GM12878 (cell line): ENCODE results near the gene ARVCF.

ENCODE experiments used
- TF ChIP-seq, protein P1 (sequence below), 3 experiments: IDR thresholded peaks in 2 of 3; conservative IDR thresholded peaks in 1 of 3; 2 replicates each; pipeline ENCODE4 v1.5.1; 2011; ENCODE audit warnings: low read depth in 3 of 3, low read length in 3 of 3, mild to moderate bottlenecking in 3 of 3, control low read depth in 2 of 3, moderate library complexity in 2 of 3, inconsistent platforms in 1 of 3, mixed read lengths in 1 of 3; ENCODE audit not compliant: control insufficient read depth in 2 of 3, insufficient read depth in 1 of 3; ENCODE audit errors: extremely low read depth in 1 of 3
- TF ChIP-seq, protein P2 (sequence below): fragments of 450-650 bp; IDR thresholded peaks from 2 replicates; pipeline ENCODE4 v1.6.1; 2017; ENCODE audit warnings: mild to moderate bottlenecking

DNA sequence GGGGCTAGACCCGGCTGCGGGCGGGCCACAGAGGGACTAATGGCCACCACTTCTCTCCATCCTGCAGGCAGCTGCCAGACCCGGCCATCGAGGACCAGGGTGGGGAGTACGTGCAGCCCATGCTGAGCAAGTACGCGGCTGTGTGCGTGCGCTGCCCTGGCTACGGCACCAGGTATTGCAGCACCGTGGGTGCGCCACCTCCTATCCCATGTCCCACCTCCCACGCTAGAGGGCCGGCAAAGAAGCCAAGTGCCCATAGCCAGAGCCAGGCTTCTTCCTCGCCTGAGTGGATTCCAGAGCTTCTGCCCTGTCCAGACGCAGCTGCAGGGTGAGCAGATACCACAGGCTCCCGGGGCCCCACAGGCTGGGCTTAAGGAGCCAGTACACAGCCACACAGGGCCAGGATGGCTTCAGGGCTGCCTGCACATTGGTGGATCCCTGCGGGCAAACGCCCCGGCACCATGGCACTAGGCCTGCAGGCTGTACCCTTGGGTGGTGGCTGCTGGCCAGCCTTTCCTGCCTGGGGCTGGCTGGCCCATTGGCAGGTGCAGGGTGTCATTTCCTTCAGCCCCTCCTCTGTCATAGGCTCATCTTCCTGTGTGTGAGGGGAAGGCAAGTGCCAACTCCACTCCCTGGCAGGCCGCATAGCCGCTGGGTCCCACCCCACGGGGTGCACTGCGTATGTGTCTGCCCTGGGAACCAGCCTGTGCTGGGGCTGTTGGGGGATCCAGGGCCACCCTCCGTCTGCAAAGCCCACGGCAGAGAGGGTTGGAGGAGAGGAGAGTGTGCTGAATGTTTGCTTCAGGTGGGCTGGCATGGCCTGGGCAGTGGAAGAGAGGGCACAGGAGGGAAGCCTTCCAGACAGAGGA lies 46.9 kb upstream of the ARVCF start:
- TF ChIP-seq, protein P1, sequence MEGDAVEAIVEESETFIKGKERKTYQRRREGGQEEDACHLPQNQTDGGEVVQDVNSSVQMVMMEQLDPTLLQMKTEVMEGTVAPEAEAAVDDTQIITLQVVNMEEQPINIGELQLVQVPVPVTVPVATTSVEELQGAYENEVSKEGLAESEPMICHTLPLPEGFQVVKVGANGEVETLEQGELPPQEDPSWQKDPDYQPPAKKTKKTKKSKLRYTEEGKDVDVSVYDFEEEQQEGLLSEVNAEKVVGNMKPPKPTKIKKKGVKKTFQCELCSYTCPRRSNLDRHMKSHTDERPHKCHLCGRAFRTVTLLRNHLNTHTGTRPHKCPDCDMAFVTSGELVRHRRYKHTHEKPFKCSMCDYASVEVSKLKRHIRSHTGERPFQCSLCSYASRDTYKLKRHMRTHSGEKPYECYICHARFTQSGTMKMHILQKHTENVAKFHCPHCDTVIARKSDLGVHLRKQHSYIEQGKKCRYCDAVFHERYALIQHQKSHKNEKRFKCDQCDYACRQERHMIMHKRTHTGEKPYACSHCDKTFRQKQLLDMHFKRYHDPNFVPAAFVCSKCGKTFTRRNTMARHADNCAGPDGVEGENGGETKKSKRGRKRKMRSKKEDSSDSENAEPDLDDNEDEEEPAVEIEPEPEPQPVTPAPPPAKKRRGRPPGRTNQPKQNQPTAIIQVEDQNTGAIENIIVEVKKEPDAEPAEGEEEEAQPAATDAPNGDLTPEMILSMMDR (IDR thresholded peaks at IDR 0.05 in 2 of 3, conservative IDR thresholded peaks at IDR 0.05 in 1 of 3; ENCODE audit: control insufficient read depth in 2 of 3, extremely low read depth in 1 of 3, insufficient read depth in 1 of 3, low read depth in 3 of 3, low read length in 3 of 3): no peak
- TF ChIP-seq, protein P2, sequence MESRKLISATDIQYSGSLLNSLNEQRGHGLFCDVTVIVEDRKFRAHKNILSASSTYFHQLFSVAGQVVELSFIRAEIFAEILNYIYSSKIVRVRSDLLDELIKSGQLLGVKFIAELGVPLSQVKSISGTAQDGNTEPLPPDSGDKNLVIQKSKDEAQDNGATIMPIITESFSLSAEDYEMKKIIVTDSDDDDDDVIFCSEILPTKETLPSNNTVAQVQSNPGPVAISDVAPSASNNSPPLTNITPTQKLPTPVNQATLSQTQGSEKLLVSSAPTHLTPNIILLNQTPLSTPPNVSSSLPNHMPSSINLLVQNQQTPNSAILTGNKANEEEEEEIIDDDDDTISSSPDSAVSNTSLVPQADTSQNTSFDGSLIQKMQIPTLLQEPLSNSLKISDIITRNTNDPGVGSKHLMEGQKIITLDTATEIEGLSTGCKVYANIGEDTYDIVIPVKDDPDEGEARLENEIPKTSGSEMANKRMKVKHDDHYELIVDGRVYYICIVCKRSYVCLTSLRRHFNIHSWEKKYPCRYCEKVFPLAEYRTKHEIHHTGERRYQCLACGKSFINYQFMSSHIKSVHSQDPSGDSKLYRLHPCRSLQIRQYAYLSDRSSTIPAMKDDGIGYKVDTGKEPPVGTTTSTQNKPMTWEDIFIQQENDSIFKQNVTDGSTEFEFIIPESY: no peak
